HEK293 (cell line): Measurements from ENCODE around the gene COL11A2.

Experiments used
- BCL11A ChIP-seq: fragments of 450-650 bp; formaldehyde crosslinking; IDR thresholded peaks from 2 replicates; pipeline ENCODE4 v1.5.1; 2016; ENCODE audit warnings: low read depth, missing biosample characterization, missing genetic modification characterization
- SCRT1 ChIP-seq: fragments of 450-650 bp; formaldehyde crosslinking; IDR thresholded peaks from 2 replicates; pipeline ENCODE4 v1.5.1; 2016; ENCODE audit warnings: missing biosample characterization, missing genetic modification characterization, borderline replicate concordance
- SP2 ChIP-seq: fragments of 450-650 bp; formaldehyde crosslinking; IDR thresholded peaks from 2 replicates; pipeline ENCODE4 v1.5.1; 2016; ENCODE audit warnings: missing biosample characterization, missing genetic modification characterization
- TRIM28 ChIP-seq: IDR thresholded peaks from 2 replicates; pipeline ENCODE4 v1.6.1; 2011; ENCODE audit warnings: low read length, control low read depth, borderline replicate concordance
- YY1 ChIP-seq: fragments of 450-650 bp; formaldehyde crosslinking; IDR thresholded peaks from 2 replicates; pipeline ENCODE4 v1.5.1; 2018; ENCODE audit warnings: missing biosample characterization, missing genetic modification characterization
- YY2 ChIP-seq: fragments of 450-650 bp; formaldehyde crosslinking; IDR thresholded peaks from 2 replicates; pipeline ENCODE4 v1.5.1; 2016; ENCODE audit warnings: missing biosample characterization, missing genetic modification characterization
- ZBTB20 ChIP-seq: fragments of 450-650 bp; formaldehyde crosslinking; IDR thresholded peaks from 2 replicates; pipeline ENCODE4 v1.5.1; 2016; ENCODE audit warnings: missing biosample characterization, missing genetic modification characterization
- ZFP37 ChIP-seq: fragments of 450-650 bp; formaldehyde crosslinking; IDR thresholded peaks from 2 replicates; pipeline ENCODE4 v1.5.1; 2016; ENCODE audit warnings: missing biosample characterization, missing genetic modification characterization
- ZNF133 ChIP-seq: fragments of 450-650 bp; formaldehyde crosslinking; IDR thresholded peaks from 2 replicates; pipeline ENCODE4 v1.5.1; 2016; ENCODE audit warnings: missing biosample characterization, missing genetic modification characterization
- ZNF146 ChIP-seq: fragments of 450-650 bp; formaldehyde crosslinking; IDR thresholded peaks from 2 replicates; pipeline ENCODE4 v1.5.1; 2016; ENCODE audit warnings: missing biosample characterization, missing genetic modification characterization
- ZNF16 ChIP-seq: fragments of 450-650 bp; formaldehyde crosslinking; IDR thresholded peaks from 2 replicates; pipeline ENCODE4 v1.5.1; 2016; ENCODE audit warnings: low read depth, missing biosample characterization, missing genetic modification characterization
- ZNF19 ChIP-seq: fragments of 450-650 bp; formaldehyde crosslinking; IDR thresholded peaks from 2 replicates; pipeline ENCODE4; 2016; ENCODE audit warnings: missing biosample characterization, missing genetic modification characterization, low read depth
- ZNF248 ChIP-seq: fragments of 450-650 bp; formaldehyde crosslinking; IDR thresholded peaks from 2 replicates; pipeline ENCODE4 v1.5.1; 2017; ENCODE audit warnings: missing biosample characterization, missing genetic modification characterization
- ZNF341 ChIP-seq: fragments of 450-650 bp; formaldehyde crosslinking; IDR thresholded peaks from 2 replicates; pipeline ENCODE4; 2016; ENCODE audit warnings: low read depth, missing biosample characterization, missing genetic modification characterization
- ZNF623 ChIP-seq: fragments of 450-650 bp; formaldehyde crosslinking; IDR thresholded peaks from 2 replicates; pipeline ENCODE4 v1.5.1; 2016; ENCODE audit warnings: missing biosample characterization, missing genetic modification characterization
- ZNF660 ChIP-seq: fragments of 450-650 bp; IDR thresholded peaks from 2 replicates; pipeline ENCODE4 v1.5.1; 2018; ENCODE audit warnings: missing biosample characterization, mild to moderate bottlenecking, missing genetic modification characterization
- ZNF76 ChIP-seq: fragments of 450-650 bp; formaldehyde crosslinking; IDR thresholded peaks from 2 replicates; pipeline ENCODE4; 2016; ENCODE audit warnings: low read depth, missing biosample characterization, missing genetic modification characterization, borderline replicate concordance
- ZNF792 ChIP-seq: fragments of 450-650 bp; formaldehyde crosslinking; IDR thresholded peaks from 2 replicates; pipeline ENCODE4 v1.5.1; 2016; ENCODE audit warnings: missing biosample characterization, missing genetic modification characterization
- TF ChIP-seq, protein P1 (sequence below): fragments of 450-650 bp; formaldehyde crosslinking; IDR thresholded peaks from 2 replicates; pipeline ENCODE4 v1.5.1; 2016; ENCODE audit warnings: missing biosample characterization, missing genetic modification characterization
- TF ChIP-seq, protein P2 (sequence below): fragments of 450-650 bp; formaldehyde crosslinking; IDR thresholded peaks from 2 replicates; pipeline ENCODE4 v1.5.0; 2017; ENCODE audit warnings: missing biosample characterization, missing genetic modification characterization, borderline replicate concordance
- TF ChIP-seq, protein P3 (sequence below): fragments of 450-650 bp; formaldehyde crosslinking; IDR thresholded peaks from 2 replicates; pipeline ENCODE4 v1.5.1; 2017; ENCODE audit warnings: missing biosample characterization, missing genetic modification characterization
- TF ChIP-seq, protein P4 (sequence below): fragments of 450-650 bp; formaldehyde crosslinking; IDR thresholded peaks from 2 replicates; pipeline ENCODE4 v1.5.1; 2016; ENCODE audit warnings: missing biosample characterization, missing genetic modification characterization
- TF ChIP-seq, protein P5 (sequence below): fragments of 450-650 bp; formaldehyde crosslinking; IDR thresholded peaks from 2 replicates; pipeline ENCODE4 v1.5.1; 2017; ENCODE audit warnings: missing biosample characterization, missing genetic modification characterization

The COL11A2 gene

DNA sequence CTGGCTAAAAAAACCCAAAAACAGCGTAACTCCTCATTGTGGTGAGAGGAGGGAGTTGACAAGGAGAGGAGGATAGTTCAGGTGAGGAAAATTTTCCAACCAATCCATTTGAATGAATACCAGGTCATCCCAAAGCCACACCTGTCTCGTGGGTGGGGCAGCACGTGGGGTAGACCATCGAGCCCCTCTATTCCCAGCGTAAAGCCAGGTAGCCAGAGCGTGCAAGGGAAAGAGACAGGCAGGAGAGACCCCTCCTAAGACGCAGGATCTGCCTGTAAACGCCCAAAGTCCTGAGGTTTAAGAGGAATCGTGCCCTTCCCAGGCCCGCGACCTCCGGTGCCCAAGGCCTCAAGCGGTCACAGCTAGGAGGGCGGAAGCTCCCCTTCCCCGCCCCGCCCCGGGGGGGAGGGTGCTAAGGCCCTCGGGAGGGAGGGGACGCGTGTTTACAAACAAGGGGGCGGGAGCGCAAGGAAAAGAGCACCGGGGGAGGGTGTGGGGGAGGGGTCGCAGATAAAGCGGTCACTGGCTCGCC is 7.5 kb upstream of the COL11A2 start (continued):
- no peak for TF ChIP-seq ZNF792 (tag by site-specific recombination)
- TF ChIP-seq ZNF19 (tag by site-specific recombination) = no peak
- no peak; the same call in 1 of the 2 replicates for TF ChIP-seq BCL11A (tag by site-specific recombination)
- TF ChIP-seq SP2 (tag by site-specific recombination) = peak; percentile 90
- TF ChIP-seq, protein P1, sequence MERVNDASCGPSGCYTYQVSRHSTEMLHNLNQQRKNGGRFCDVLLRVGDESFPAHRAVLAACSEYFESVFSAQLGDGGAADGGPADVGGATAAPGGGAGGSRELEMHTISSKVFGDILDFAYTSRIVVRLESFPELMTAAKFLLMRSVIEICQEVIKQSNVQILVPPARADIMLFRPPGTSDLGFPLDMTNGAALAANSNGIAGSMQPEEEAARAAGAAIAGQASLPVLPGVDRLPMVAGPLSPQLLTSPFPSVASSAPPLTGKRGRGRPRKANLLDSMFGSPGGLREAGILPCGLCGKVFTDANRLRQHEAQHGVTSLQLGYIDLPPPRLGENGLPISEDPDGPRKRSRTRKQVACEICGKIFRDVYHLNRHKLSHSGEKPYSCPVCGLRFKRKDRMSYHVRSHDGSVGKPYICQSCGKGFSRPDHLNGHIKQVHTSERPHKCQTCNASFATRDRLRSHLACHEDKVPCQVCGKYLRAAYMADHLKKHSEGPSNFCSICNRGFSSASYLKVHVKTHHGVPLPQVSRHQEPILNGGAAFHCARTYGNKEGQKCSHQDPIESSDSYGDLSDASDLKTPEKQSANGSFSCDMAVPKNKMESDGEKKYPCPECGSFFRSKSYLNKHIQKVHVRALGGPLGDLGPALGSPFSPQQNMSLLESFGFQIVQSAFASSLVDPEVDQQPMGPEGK (tag by site-specific recombination) = no peak; the same call in 1 of the 2 replicates
- TF ChIP-seq, protein P2, sequence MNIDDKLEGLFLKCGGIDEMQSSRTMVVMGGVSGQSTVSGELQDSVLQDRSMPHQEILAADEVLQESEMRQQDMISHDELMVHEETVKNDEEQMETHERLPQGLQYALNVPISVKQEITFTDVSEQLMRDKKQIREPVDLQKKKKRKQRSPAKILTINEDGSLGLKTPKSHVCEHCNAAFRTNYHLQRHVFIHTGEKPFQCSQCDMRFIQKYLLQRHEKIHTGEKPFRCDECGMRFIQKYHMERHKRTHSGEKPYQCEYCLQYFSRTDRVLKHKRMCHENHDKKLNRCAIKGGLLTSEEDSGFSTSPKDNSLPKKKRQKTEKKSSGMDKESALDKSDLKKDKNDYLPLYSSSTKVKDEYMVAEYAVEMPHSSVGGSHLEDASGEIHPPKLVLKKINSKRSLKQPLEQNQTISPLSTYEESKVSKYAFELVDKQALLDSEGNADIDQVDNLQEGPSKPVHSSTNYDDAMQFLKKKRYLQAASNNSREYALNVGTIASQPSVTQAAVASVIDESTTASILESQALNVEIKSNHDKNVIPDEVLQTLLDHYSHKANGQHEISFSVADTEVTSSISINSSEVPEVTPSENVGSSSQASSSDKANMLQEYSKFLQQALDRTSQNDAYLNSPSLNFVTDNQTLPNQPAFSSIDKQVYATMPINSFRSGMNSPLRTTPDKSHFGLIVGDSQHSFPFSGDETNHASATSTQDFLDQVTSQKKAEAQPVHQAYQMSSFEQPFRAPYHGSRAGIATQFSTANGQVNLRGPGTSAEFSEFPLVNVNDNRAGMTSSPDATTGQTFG = no peak
- no peak for TF ChIP-seq ZNF76 (tag by site-specific recombination)
- no peak for TF ChIP-seq YY2 (tag by site-specific recombination)
- TF ChIP-seq ZNF16 = no peak
- TF ChIP-seq ZNF623 (tag by site-specific recombination) = no peak
- no peak for TF ChIP-seq SCRT1 (tag by site-specific recombination)
- TF ChIP-seq, protein P3, sequence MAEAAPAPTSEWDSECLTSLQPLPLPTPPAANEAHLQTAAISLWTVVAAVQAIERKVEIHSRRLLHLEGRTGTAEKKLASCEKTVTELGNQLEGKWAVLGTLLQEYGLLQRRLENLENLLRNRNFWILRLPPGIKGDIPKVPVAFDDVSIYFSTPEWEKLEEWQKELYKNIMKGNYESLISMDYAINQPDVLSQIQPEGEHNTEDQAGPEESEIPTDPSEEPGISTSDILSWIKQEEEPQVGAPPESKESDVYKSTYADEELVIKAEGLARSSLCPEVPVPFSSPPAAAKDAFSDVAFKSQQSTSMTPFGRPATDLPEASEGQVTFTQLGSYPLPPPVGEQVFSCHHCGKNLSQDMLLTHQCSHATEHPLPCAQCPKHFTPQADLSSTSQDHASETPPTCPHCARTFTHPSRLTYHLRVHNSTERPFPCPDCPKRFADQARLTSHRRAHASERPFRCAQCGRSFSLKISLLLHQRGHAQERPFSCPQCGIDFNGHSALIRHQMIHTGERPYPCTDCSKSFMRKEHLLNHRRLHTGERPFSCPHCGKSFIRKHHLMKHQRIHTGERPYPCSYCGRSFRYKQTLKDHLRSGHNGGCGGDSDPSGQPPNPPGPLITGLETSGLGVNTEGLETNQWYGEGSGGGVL (tag by site-specific recombination) = peak; percentile 89
- no peak for TF ChIP-seq ZNF341
- no peak for TF ChIP-seq YY1 (tag by site-specific recombination)
- TF ChIP-seq ZNF146 (tag by site-specific recombination) = no peak
- no peak for TF ChIP-seq ZNF133
- TF ChIP-seq ZNF660 (tag by site-specific recombination) = no peak
- no peak for TF ChIP-seq TRIM28
- no peak for TF ChIP-seq ZBTB20 (tag by site-specific recombination)
- no peak for TF ChIP-seq ZNF248
- TF ChIP-seq, protein P4, sequence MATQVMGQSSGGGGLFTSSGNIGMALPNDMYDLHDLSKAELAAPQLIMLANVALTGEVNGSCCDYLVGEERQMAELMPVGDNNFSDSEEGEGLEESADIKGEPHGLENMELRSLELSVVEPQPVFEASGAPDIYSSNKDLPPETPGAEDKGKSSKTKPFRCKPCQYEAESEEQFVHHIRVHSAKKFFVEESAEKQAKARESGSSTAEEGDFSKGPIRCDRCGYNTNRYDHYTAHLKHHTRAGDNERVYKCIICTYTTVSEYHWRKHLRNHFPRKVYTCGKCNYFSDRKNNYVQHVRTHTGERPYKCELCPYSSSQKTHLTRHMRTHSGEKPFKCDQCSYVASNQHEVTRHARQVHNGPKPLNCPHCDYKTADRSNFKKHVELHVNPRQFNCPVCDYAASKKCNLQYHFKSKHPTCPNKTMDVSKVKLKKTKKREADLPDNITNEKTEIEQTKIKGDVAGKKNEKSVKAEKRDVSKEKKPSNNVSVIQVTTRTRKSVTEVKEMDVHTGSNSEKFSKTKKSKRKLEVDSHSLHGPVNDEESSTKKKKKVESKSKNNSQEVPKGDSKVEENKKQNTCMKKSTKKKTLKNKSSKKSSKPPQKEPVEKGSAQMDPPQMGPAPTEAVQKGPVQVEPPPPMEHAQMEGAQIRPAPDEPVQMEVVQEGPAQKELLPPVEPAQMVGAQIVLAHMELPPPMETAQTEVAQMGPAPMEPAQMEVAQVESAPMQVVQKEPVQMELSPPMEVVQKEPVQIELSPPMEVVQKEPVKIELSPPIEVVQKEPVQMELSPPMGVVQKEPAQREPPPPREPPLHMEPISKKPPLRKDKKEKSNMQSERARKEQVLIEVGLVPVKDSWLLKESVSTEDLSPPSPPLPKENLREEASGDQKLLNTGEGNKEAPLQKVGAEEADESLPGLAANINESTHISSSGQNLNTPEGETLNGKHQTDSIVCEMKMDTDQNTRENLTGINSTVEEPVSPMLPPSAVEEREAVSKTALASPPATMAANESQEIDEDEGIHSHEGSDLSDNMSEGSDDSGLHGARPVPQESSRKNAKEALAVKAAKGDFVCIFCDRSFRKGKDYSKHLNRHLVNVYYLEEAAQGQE (tag by site-specific recombination) = no peak
- TF ChIP-seq, protein P5, sequence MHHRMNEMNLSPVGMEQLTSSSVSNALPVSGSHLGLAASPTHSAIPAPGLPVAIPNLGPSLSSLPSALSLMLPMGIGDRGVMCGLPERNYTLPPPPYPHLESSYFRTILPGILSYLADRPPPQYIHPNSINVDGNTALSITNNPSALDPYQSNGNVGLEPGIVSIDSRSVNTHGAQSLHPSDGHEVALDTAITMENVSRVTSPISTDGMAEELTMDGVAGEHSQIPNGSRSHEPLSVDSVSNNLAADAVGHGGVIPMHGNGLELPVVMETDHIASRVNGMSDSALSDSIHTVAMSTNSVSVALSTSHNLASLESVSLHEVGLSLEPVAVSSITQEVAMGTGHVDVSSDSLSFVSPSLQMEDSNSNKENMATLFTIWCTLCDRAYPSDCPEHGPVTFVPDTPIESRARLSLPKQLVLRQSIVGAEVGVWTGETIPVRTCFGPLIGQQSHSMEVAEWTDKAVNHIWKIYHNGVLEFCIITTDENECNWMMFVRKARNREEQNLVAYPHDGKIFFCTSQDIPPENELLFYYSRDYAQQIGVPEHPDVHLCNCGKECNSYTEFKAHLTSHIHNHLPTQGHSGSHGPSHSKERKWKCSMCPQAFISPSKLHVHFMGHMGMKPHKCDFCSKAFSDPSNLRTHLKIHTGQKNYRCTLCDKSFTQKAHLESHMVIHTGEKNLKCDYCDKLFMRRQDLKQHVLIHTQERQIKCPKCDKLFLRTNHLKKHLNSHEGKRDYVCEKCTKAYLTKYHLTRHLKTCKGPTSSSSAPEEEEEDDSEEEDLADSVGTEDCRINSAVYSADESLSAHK = peak; percentile 7; the same call in 1 of the 2 replicates
- TF ChIP-seq ZFP37 (tag by site-specific recombination) = no peak
